Stimulated activated memory B cell treated with anti-CD40 and anti-IgM and Interleukin-4, amounts not matched to agents 10 μg/mL and 1 μg/mL and 100 μg/mL, for 72 hours (primary cell): ENCODE measurements around the gene VEPH1.

Experiments used
- ATAC-seq: fragments of 150-1000 bp; cut with Tn5 transposase; 2 replicates; pipeline ENCODE4 v1.10.0; 2021
- H3K27ac Mint-ChIP-seq: one replicate; pipeline ENCODE4 v1.8.0; 2022; ENCODE audit warnings: mild to moderate bottlenecking, mixed read lengths
- H3K27me3 Mint-ChIP-seq: one replicate; pipeline ENCODE4 v1.8.0; 2022; ENCODE audit warnings: mixed read lengths
- H3K36me3 Mint-ChIP-seq: one replicate; pipeline ENCODE4 v1.8.0; 2022; ENCODE audit warnings: mixed read lengths
- H3K4me1 Mint-ChIP-seq: one replicate; pipeline ENCODE4 v1.8.0; 2022; ENCODE audit warnings: mixed read lengths
- H3K4me3 Mint-ChIP-seq: one replicate; pipeline ENCODE4 v1.8.0; 2022; ENCODE audit warnings: mild to moderate bottlenecking, moderate library complexity, mixed read lengths
- H3K9me3 Mint-ChIP-seq: one replicate; pipeline ENCODE4 v1.8.0; 2022; ENCODE audit warnings: mixed read lengths

Gene VEPH1

GRCh38 chr3:157407769-157408168, 95.4 kb downstream of the VEPH1 start:
- H3K36me3 Mint-ChIP-seq, result no peaks in the 10 kb centered on the region
- ATAC-seq, result no peak
- H3K4me1 Mint-ChIP-seq, result no peaks in the 10 kb centered on the region
- no peaks in the 10 kb centered on the region for H3K9me3 Mint-ChIP-seq
- no peaks in the 10 kb centered on the region for H3K27me3 Mint-ChIP-seq
- no peak overlapping the region for H3K27ac Mint-ChIP-seq
- no peak overlapping the region for H3K4me3 Mint-ChIP-seq

- H3K4me1 Mint-ChIP-seq, result no peaks in the 10 kb centered on the region
- H3K36me3 Mint-ChIP-seq, result no peaks in the 10 kb centered on the region
- no peak for ATAC-seq
- no peak overlapping the region for H3K27ac Mint-ChIP-seq
- H3K9me3 Mint-ChIP-seq, result no peaks in the 10 kb centered on the region
- no peaks in the 10 kb centered on the region for H3K27me3 Mint-ChIP-seq
- no peak overlapping the region for H3K4me3 Mint-ChIP-seq
Measured at GRCh38 chr3:157406394-157406793, 96.8 kb downstream of the VEPH1 start.

GRCh38 chr3:157405457-157405856, 97.8 kb downstream of the VEPH1 start:
- Mint-ChIP-seq H3K27me3 (no peaks in the 10 kb centered on the region), H3K4me1 (no peaks in the 10 kb centered on the region)

GRCh38 chr3:157404381-157404780, 98.8 kb downstream of the VEPH1 start:
- ATAC-seq, result no peak
- Mint-ChIP-seq H3K36me3 (no peaks in the 10 kb centered on the region), H3K4me1 (no peaks in the 10 kb centered on the region), H3K27ac (no peak overlapping the region), H3K27me3 (no peaks in the 10 kb centered on the region), H3K4me3 (no peak overlapping the region), H3K9me3 (no peaks in the 10 kb centered on the region)

More at GRCh38 chr3:157405457-157405856, 97.8 kb downstream of the VEPH1 start:
- ATAC-seq, result no peak
- no peak overlapping the region for H3K27ac Mint-ChIP-seq
- H3K36me3 Mint-ChIP-seq, result no peaks in the 10 kb centered on the region
- H3K9me3 Mint-ChIP-seq, result no peaks in the 10 kb centered on the region
- H3K4me3 Mint-ChIP-seq, result no peak overlapping the region

GRCh38 chr3:157398598-157398997, 104.6 kb downstream of the VEPH1 start:
- no peaks in the 10 kb centered on the region for H3K27me3 Mint-ChIP-seq
- H3K4me3 Mint-ChIP-seq, result no peak overlapping the region
- no peak for ATAC-seq
- H3K36me3 Mint-ChIP-seq, result no peaks in the 10 kb centered on the region
- H3K4me1 Mint-ChIP-seq, result no peaks in the 10 kb centered on the region
- no peak overlapping the region for H3K27ac Mint-ChIP-seq
- no peaks in the 10 kb centered on the region for H3K9me3 Mint-ChIP-seq

GRCh38 chr3:157394411-157394810, 108.8 kb downstream of the VEPH1 start:
- H3K27me3 Mint-ChIP-seq, result no peaks in the 10 kb centered on the region
- no peaks in the 10 kb centered on the region for H3K4me1 Mint-ChIP-seq
- no peak overlapping the region for H3K4me3 Mint-ChIP-seq
- H3K36me3 Mint-ChIP-seq, result no peaks in the 10 kb centered on the region
- no peak overlapping the region for H3K27ac Mint-ChIP-seq
- peaks cover 4% of the 10 kb centered on the region for H3K9me3 Mint-ChIP-seq
- ATAC-seq, result no peak

- Mint-ChIP-seq H3K4me1 (no peaks in the 10 kb centered on the region), H3K9me3 (peaks cover 4% of the 10 kb centered on the region), H3K27ac (no peak overlapping the region), H3K27me3 (no peaks in the 10 kb centered on the region), H3K36me3 (no peaks in the 10 kb centered on the region), H3K4me3 (no peak overlapping the region)
- no peak for ATAC-seq
Measured at GRCh38 chr3:157393113-157393512, 110.1 kb downstream of the VEPH1 start.

GRCh38 chr3:157392104-157392503, 111.1 kb downstream of the VEPH1 start:
- Mint-ChIP-seq H3K4me1 (no peaks in the 10 kb centered on the region), H3K4me3 (no peak overlapping the region), H3K27ac (no peak overlapping the region), H3K9me3 (peaks cover 4% of the 10 kb centered on the region), H3K27me3 (no peaks in the 10 kb centered on the region), H3K36me3 (no peaks in the 10 kb centered on the region)
- no peak for ATAC-seq

- no peak for ATAC-seq
- Mint-ChIP-seq H3K9me3 (peaks cover 4% of the 10 kb centered on the region), H3K4me1 (no peaks in the 10 kb centered on the region), H3K27ac (no peak overlapping the region), H3K27me3 (no peaks in the 10 kb centered on the region), H3K36me3 (no peaks in the 10 kb centered on the region), H3K4me3 (no peak overlapping the region)
Measured at GRCh38 chr3:157390713-157391515, 112.3 kb downstream of the VEPH1 start.

- ATAC-seq, result no peak
- no peaks in the 10 kb centered on the region for H3K27me3 Mint-ChIP-seq
- H3K9me3 Mint-ChIP-seq, result peaks cover 4% of the 10 kb centered on the region
- no peaks in the 10 kb centered on the region for H3K4me1 Mint-ChIP-seq
- no peaks in the 10 kb centered on the region for H3K36me3 Mint-ChIP-seq
- no peak overlapping the region for H3K4me3 Mint-ChIP-seq
- H3K27ac Mint-ChIP-seq, result no peak overlapping the region
Measured at GRCh38 chr3:157388976-157389375, 114.2 kb downstream of the VEPH1 start.

- Mint-ChIP-seq H3K4me1 (no peaks in the 10 kb centered on the region), H3K4me3 (no peak overlapping the region), H3K9me3 (peaks cover 4% of the 10 kb centered on the region), H3K36me3 (no peaks in the 10 kb centered on the region), H3K27me3 (no peaks in the 10 kb centered on the region), H3K27ac (no peak overlapping the region)
- no peak for ATAC-seq
Measured at GRCh38 chr3:157387708-157388435, 115.3 kb downstream of the VEPH1 start.

GRCh38 chr3:157384491-157384890, 118.7 kb downstream of the VEPH1 start:
- H3K27me3 Mint-ChIP-seq, result no peaks in the 10 kb centered on the region
- H3K4me3 Mint-ChIP-seq, result no peak overlapping the region
- H3K27ac Mint-ChIP-seq, result no peak overlapping the region
- no peaks in the 10 kb centered on the region for H3K4me1 Mint-ChIP-seq
- no peaks in the 10 kb centered on the region for H3K36me3 Mint-ChIP-seq
- no peak for ATAC-seq
- no peaks in the 10 kb centered on the region for H3K9me3 Mint-ChIP-seq

GRCh38 chr3:157384031-157384430, 119.2 kb downstream of the VEPH1 start:
- H3K27ac Mint-ChIP-seq, result no peak overlapping the region
- H3K4me3 Mint-ChIP-seq, result no peak overlapping the region
- H3K27me3 Mint-ChIP-seq, result no peaks in the 10 kb centered on the region

GRCh38 chr3:157381606-157382005, 121.6 kb downstream of the VEPH1 start:
- Mint-ChIP-seq H3K4me1 (no peaks in the 10 kb centered on the region), H3K27me3 (no peaks in the 10 kb centered on the region), H3K36me3 (no peaks in the 10 kb centered on the region), H3K27ac (no peak overlapping the region), H3K9me3 (no peaks in the 10 kb centered on the region), H3K4me3 (no peak overlapping the region)
- ATAC-seq, result no peak

More at GRCh38 chr3:157384031-157384430, 119.2 kb downstream of the VEPH1 start:
- H3K9me3 Mint-ChIP-seq, result no peaks in the 10 kb centered on the region
- no peaks in the 10 kb centered on the region for H3K4me1 Mint-ChIP-seq
- no peak for ATAC-seq
- H3K36me3 Mint-ChIP-seq, result no peaks in the 10 kb centered on the region

GRCh38 chr3:157379525-157380140, 123.6 kb downstream of the VEPH1 start:
- Mint-ChIP-seq H3K9me3 (no peaks in the 10 kb centered on the region), H3K4me1 (no peaks in the 10 kb centered on the region), H3K36me3 (no peaks in the 10 kb centered on the region), H3K4me3 (no peak overlapping the region), H3K27ac (no peak overlapping the region), H3K27me3 (no peaks in the 10 kb centered on the region)
- ATAC-seq, result no peak
